Measurements from ENCODE around the gene CORO2B. TPM values are rescaled to one million over a fixed set of nuclear protein-coding genes. Genes with fewer than 3 reads are reported as not detected.

Gene CORO2B
- total RNA-seq, 1 donor from 2014 or later, result 21.3 TPM

GRCh38 chr15:68627995-68628394 is 49.2 kb downstream of the CORO2B start:
- Mint-ChIP-seq H3K9me3 (no peaks in the 10 kb centered on the region), H3K27me3 (ENCODE audit: low read depth) (no peaks in the 10 kb centered on the region), H3K27ac (ENCODE audit: unreplicated experiment) (no peak overlapping the region), H3K4me1 (peaks cover 48% of the 10 kb centered on the region), H3K36me3 (ENCODE audit: low read depth) (no peaks in the 10 kb centered on the region), H3K4me3 (no peak overlapping the region)
- no peak for DNase-seq (ENCODE audit: low read depth, low spot score)
- TF ChIP-seq, protein P1, sequence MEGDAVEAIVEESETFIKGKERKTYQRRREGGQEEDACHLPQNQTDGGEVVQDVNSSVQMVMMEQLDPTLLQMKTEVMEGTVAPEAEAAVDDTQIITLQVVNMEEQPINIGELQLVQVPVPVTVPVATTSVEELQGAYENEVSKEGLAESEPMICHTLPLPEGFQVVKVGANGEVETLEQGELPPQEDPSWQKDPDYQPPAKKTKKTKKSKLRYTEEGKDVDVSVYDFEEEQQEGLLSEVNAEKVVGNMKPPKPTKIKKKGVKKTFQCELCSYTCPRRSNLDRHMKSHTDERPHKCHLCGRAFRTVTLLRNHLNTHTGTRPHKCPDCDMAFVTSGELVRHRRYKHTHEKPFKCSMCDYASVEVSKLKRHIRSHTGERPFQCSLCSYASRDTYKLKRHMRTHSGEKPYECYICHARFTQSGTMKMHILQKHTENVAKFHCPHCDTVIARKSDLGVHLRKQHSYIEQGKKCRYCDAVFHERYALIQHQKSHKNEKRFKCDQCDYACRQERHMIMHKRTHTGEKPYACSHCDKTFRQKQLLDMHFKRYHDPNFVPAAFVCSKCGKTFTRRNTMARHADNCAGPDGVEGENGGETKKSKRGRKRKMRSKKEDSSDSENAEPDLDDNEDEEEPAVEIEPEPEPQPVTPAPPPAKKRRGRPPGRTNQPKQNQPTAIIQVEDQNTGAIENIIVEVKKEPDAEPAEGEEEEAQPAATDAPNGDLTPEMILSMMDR (conservative IDR thresholded peaks at IDR 0.05), result no peak

DNA sequence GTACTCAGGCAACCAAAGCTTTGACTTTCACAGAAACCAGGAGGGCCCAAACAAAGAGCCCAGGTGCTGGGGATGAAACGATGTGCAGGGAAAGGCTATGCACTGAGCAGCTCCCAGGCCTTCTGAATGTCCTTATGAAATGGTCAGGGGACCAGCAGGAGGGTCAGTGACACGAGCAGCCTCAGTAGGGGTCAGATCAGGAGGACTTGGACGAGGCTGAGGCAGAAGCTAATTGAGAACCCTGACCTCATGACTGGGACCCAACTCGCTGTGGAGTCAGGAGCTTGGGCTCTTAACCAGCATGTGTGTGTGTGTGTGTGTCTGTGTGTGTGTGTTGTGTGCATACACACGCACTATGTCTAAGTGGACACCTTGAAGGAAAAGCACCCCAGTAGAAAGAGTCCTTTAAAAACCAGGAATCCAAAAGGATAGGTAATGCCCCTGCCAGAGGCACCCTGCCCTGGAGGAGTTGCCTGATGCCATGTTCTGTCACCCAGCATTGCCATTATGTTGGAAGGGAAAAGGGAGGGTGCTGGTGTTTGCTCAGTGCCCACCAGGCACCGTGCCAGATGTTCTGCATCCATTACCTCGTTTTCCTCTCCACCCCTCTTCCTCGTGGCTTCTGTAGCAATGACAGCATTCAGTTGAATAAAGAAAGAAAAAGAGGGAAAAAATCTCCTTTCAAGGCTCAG is 50.9 kb downstream of the CORO2B start:
- H3K9me3 Mint-ChIP-seq, result no peaks in the 10 kb centered on the region
- no peaks in the 10 kb centered on the region for H3K27me3 Mint-ChIP-seq (ENCODE audit: low read depth)
- H3K4me1 Mint-ChIP-seq, result peaks cover 59% of the 10 kb centered on the region
- no peak overlapping the region for H3K4me3 Mint-ChIP-seq
- no peak overlapping the region for H3K27ac Mint-ChIP-seq (ENCODE audit: unreplicated experiment)
- no peaks in the 10 kb centered on the region for H3K36me3 Mint-ChIP-seq (ENCODE audit: low read depth)
- TF ChIP-seq, protein P1 (conservative IDR thresholded peaks at IDR 0.05), result no peak
- no peak for DNase-seq (ENCODE audit: low read depth, low spot score)

DNA sequence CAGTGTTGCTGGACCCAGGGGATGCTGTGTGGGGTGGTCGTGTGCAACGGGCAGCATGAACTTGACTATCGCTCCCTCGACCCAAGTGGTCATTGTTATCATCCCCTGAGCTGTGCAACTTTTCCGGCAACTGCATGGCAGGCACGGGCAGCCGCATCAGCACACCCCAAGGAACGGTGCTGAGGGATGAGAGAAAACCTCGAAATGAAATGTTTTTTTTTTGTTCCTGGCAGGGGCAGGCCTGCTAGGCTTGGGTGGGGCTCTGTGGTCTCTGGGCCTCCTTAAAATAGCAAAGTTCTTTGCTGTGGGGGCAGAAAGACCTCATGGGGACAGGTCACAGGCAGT is 51.4 kb downstream of the CORO2B start:
- Mint-ChIP-seq H3K27me3 (ENCODE audit: low read depth) (no peaks in the 10 kb centered on the region), H3K36me3 (ENCODE audit: low read depth) (no peaks in the 10 kb centered on the region), H3K27ac (ENCODE audit: unreplicated experiment) (no peak overlapping the region), H3K9me3 (no peaks in the 10 kb centered on the region), H3K4me3 (no peak overlapping the region), H3K4me1 (peaks cover 59% of the 10 kb centered on the region)
- no peak for DNase-seq (ENCODE audit: low read depth, low spot score)
- TF ChIP-seq, protein P1 (conservative IDR thresholded peaks at IDR 0.05), result no peak

DNA sequence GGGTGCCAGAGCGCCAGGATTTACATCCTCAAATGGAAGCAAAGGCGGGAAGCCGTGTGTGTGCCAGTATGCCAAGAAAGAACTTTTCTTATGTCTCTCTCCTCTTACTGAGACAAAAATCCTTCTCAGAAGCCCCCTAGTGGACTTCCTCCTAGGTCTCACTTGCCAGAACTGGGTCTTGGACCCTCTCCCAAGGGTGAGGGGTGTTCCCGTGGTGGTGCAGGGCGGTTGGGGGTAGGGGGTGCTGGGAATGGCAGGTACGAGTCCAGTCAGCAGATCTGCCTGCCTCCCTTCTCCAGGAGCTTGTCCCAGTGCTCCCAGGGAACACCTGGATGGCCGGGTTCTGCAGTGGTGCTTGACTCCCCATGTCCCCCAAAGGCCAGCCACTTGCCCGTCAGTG is 52.0 kb downstream of the CORO2B start:
- DNase-seq (ENCODE audit: low read depth, low spot score), result no peak
- TF ChIP-seq, protein P1 (conservative IDR thresholded peaks at IDR 0.05), result no peak
- Mint-ChIP-seq H3K27me3 (ENCODE audit: low read depth) (no peaks in the 10 kb centered on the region), H3K36me3 (ENCODE audit: low read depth) (no peaks in the 10 kb centered on the region), H3K27ac (ENCODE audit: unreplicated experiment) (no peak overlapping the region), H3K4me1 (peaks cover 53% of the 10 kb centered on the region), H3K4me3 (no peak overlapping the region), H3K9me3 (no peaks in the 10 kb centered on the region)

DNA sequence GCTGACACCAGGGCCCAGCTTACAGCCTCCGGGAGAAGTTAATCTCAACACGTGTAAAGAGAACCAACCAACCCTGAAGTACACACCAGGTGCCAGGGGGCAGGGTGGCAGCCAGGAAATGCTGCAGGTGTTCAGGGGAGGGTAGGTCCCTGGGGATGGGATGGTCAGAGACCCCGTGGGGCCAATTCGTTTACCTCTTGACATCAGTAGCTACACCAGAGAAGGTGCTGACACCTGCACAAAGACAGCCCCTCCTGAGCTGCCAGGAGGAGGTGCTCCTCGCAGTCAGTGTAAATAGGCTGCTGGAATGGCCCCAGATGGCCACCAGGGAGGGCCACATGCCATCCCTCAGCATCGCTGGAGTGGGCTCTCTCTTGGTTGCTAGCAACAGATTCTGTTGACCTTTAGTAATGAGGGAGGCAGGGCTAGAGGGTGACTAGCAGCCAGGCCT is 52.8 kb downstream of the CORO2B start:
- peaks cover 46% of the 10 kb centered on the region for H3K4me1 Mint-ChIP-seq
- no peaks in the 10 kb centered on the region for H3K27me3 Mint-ChIP-seq (ENCODE audit: low read depth)
- H3K4me3 Mint-ChIP-seq, result no peak overlapping the region
- no peaks in the 10 kb centered on the region for H3K9me3 Mint-ChIP-seq
- no peaks in the 10 kb centered on the region for H3K36me3 Mint-ChIP-seq (ENCODE audit: low read depth)
- TF ChIP-seq, protein P1 (conservative IDR thresholded peaks at IDR 0.05), result no peak
- no peak for DNase-seq (ENCODE audit: low read depth, low spot score)
- no peak overlapping the region for H3K27ac Mint-ChIP-seq (ENCODE audit: unreplicated experiment)

Measured in neural crest cell (in vitro differentiated cells).